ENCODE data around the gene RNF14. TPM values are rescaled to one million over a fixed set of nuclear protein-coding genes. Genes with fewer than 3 reads are reported as not detected.

Gene RNF14
- polyA plus RNA-seq, 3 donors = 9.7 to 52.8 (median 31.2) TPM

GRCh38 chr5:142038735-142039134, 69.8 kb downstream of the RNF14 start:
- peaks cover 4 to 8% (median 8%) of the 10 kb centered on the region in 3 donors for H3K27me3 Mint-ChIP-seq (ENCODE audit: low read depth in 3 of 3)
- H3K36me3 Mint-ChIP-seq = no peaks in the 10 kb centered on the region
- intact Hi-C loops (cut with micrococcal nuclease) = no loop called here
- TF ChIP-seq CTCF (IDR thresholded peaks at IDR 0.05) = no peak
- no CpG with 5 or more reads among the region's 2 CpGs for WGBS (ENCODE audit: insufficient coverage)
- Histone ChIP-seq H3K9me3 (replicated peaks in 1 of 2; ENCODE audit: control insufficient read depth in 1 of 2, insufficient read depth in 1 of 2, low read length in 2 of 2) (no peaks in the 10 kb centered on the region), H3K36me3 (replicated peaks in 1 of 2; ENCODE audit: control insufficient read depth in 1 of 2, insufficient read depth in 2 of 2, low read length in 2 of 2) (no peaks in the 10 kb centered on the region), H4K20me1 (ENCODE audit: insufficient read depth, low read length) (no peaks in the 10 kb centered on the region), H3K4me1 (ENCODE audit: control insufficient read depth in 1 of 2, insufficient read depth in 2 of 2, low read length in 2 of 2) (peaks cover 0 to 4% of the 10 kb centered on the region in 2 donors), H3K27ac (ENCODE audit: low read depth in 1 of 2, low read length in 2 of 2) (no peak overlapping the region), H3K9ac (ENCODE audit: insufficient read depth, low read length, poor library complexity, severe bottlenecking) (no peak overlapping the region), H3K4me2 (replicated peaks; ENCODE audit: extremely low read depth, low read length, poor library complexity, severe bottlenecking) (no peak overlapping the region), H3K79me2 (ENCODE audit: insufficient read depth, low read length) (no peaks in the 10 kb centered on the region), H3K4me3 (replicated peaks in 1 of 3; ENCODE audit: low read depth in 2 of 3, low read length in 3 of 3) (no peak overlapping the region), H3K27me3 (ENCODE audit: control insufficient read depth in 2 of 2, insufficient read depth in 2 of 2, low read length in 2 of 2) (no peaks in the 10 kb centered on the region), H2AFZ (ENCODE audit: insufficient read depth, low read depth, low read length, poor library complexity, severe bottlenecking) (no peak overlapping the region)
- peaks cover 11% of the 10 kb centered on the region for H3K4me1 Mint-ChIP-seq
- no peak overlapping the region for H3K27ac Mint-ChIP-seq
- no peak overlapping the region for H3K4me3 Mint-ChIP-seq
- peaks cover 0 to 3% (median 0%) of the 10 kb centered on the region in 7 donors for H3K9me3 Mint-ChIP-seq
- no peak for DNase-seq

Other genes starting within 250 kb of the RNF14 start
- not detected for gene PCDH1, start 90.7 kb upstream of the RNF14 start, polyA plus RNA-seq
- 100 to 1,000 TPM in 1 of 3 donors, 10 to 100 TPM in 2; 47.3 to 140 (median 49.6) TPM for gene DELE1, start 45.2 kb upstream of the RNF14 start, polyA plus RNA-seq
- gene PCDH12, start 10.9 kb upstream of the RNF14 start, polyA plus RNA-seq = 1 to 10 TPM in 1 of 3 donors, under 1 TPM in 2; 0.20 to 1.2 (median 0.90) TPM
- gene GNPDA1, start 43.9 kb downstream of the RNF14 start, polyA plus RNA-seq = 10 to 100 TPM; 14.6 to 47.6 (median 24.3) TPM
- gene NDFIP1, start 139.7 kb downstream of the RNF14 start, polyA plus RNA-seq = 10 to 100 TPM; 18.4 to 44.4 (median 44.0) TPM

All from CD14-positive monocyte (primary cell).